B cell (primary cell): ENCODE results near the gene MARCHF10. TPM values are rescaled to one million over a fixed set of nuclear protein-coding genes. Genes with fewer than 3 reads are reported as not detected.

Experiments
- ATAC-seq: fragments of 200-7000 bp; cut with Tn5 transposase; one replicate; pipeline ENCODE4 v1.10.0; 2021; ENCODE audit warnings: low read depth, mild to moderate bottlenecking, moderate number of reproducible peaks, moderate library complexity
- CTCF ChIA-PET: fragments of 350-600 bp; sonication (Branson Sonifier 250); formaldehyde crosslinking; loops from one replicate; lab custom pipeline; 2021; ENCODE audit warnings: antibody characterized with exemption, inconsistent platforms; lab: Charles Lee
- POLR2A ChIA-PET: fragments of 350-600 bp; sonication (Branson Sonifier 250); formaldehyde crosslinking; loops from one replicate; lab custom pipeline; 2021; ENCODE audit warnings: antibody characterized with exemption; lab: Charles Lee
- DNase-seq: peaks from one replicate; pipeline ENCODE4 v3.0.0; 2013
- H2AFZ ChIP-seq: 2 replicates; pipeline ENCODE4 v1.6.1; 2012; ENCODE audit warnings: mild to moderate bottlenecking, low read depth, low read length; ENCODE audit not compliant: insufficient read depth, poor library complexity, severe bottlenecking
- H3K27ac ChIP-seq, 2 donors: 1 replicate in 1 of 2; 2 replicates in 1 of 2; pipeline ENCODE4 v1.5.1; 2012 to 2013; ENCODE audit warnings: low read length in 2 of 2, mild to moderate bottlenecking in 2 of 2, moderate library complexity in 1 of 2
- H3K27me3 ChIP-seq, 4 experiments: fragments of 200-600 bp in 1 of 4; sonication (generic) in 1 of 4; replicated peaks in 1 of 4; 1 replicate in 2 of 4; 2 replicates in 2 of 4; pipeline versions ENCODE4 v1.6.1 to v1.7.0; 2013 to 2016; ENCODE audit warnings: low read length in 3 of 4, mild to moderate bottlenecking in 2 of 4, mixed read lengths in 1 of 4, moderate library complexity in 1 of 4; ENCODE audit not compliant: insufficient read depth in 4 of 4, control insufficient read depth in 3 of 4; ENCODE audit errors: control extremely low read depth in 1 of 4
- H3K36me3 ChIP-seq, 2 experiments: replicated peaks in 1 of 2; 1 replicate in 1 of 2; 2 replicates in 1 of 2; pipeline versions ENCODE4 v1.6.1 to v1.7.1; 2013; ENCODE audit warnings: low read length in 1 of 2; ENCODE audit not compliant: insufficient read depth in 2 of 2, control insufficient read depth in 1 of 2; ENCODE audit errors: control extremely low read depth in 1 of 2, extremely low read depth in 1 of 2
- H3K4me1 ChIP-seq, 2 donors: fragments of 200-600 bp in 1 of 2; sonication (generic) in 1 of 2; 1 replicate in 1 of 2; 2 replicates in 1 of 2; pipeline versions ENCODE4 v1.5.1 to v1.6.1; 2013 to 2017; ENCODE audit warnings: low read length in 2 of 2; ENCODE audit not compliant: control insufficient read depth in 2 of 2, insufficient read depth in 2 of 2
- H3K4me2 ChIP-seq: replicated peaks from 2 replicates; pipeline ENCODE3; 2012; ENCODE audit warnings: mild to moderate bottlenecking, low read depth, low read length; ENCODE audit not compliant: poor library complexity, severe bottlenecking
- H3K4me3 ChIP-seq, 5 experiments: fragments of 200-600 bp in 1 of 5; sonication (generic) in 1 of 5; 1 replicate in 3 of 5; 2 replicates in 2 of 5; pipeline versions ENCODE4 v1.5.1 to v1.7.0; 2011 to 2016; ENCODE audit warnings: low read length in 4 of 5, mild to moderate bottlenecking in 4 of 5, low read depth in 2 of 5, control low read depth in 1 of 5, moderate library complexity in 1 of 5; ENCODE audit not compliant: insufficient read depth in 1 of 5; ENCODE audit errors: control extremely low read depth in 1 of 5, extremely low read depth in 1 of 5
- H3K79me2 ChIP-seq: fragments of 200-600 bp; sonication (generic); one replicate; pipeline ENCODE4 v1.6.0; 2016; ENCODE audit warnings: low read length; ENCODE audit not compliant: control insufficient read depth, insufficient read depth
- H3K9ac ChIP-seq: fragments of 200-600 bp; sonication (generic); 2 replicates; pipeline ENCODE4 v1.6.1; 2017; ENCODE audit warnings: mild to moderate bottlenecking, low read length, moderate library complexity
- H3K9me3 ChIP-seq, 3 donors: one replicate each; pipeline versions ENCODE4 v1.6.1 to v1.7.1; 2013; ENCODE audit warnings: low read length in 2 of 3; ENCODE audit not compliant: control insufficient read depth in 2 of 3, insufficient read depth in 1 of 3; ENCODE audit errors: control extremely low read depth in 1 of 3
- H4K20me1 ChIP-seq: 2 replicates; pipeline ENCODE4 v1.6.0; 2012; ENCODE audit warnings: mild to moderate bottlenecking, low read length; ENCODE audit not compliant: insufficient read depth, control insufficient read depth, poor library complexity, severe bottlenecking
- H3K27ac Mint-ChIP-seq: one replicate; pipeline ENCODE4 v1.8.0; 2021; ENCODE audit warnings: mixed read lengths
- H3K27me3 Mint-ChIP-seq: one replicate; pipeline ENCODE4 v1.8.0; 2021; ENCODE audit warnings: mixed read lengths
- H3K4me1 Mint-ChIP-seq: one replicate; pipeline ENCODE4 v1.8.0; 2021; ENCODE audit warnings: mixed read lengths
- H3K4me3 Mint-ChIP-seq: one replicate; pipeline ENCODE4 v1.8.0; 2021; ENCODE audit warnings: mixed read lengths
- H3K9me3 Mint-ChIP-seq: one replicate; pipeline ENCODE4 v1.8.0; 2022; ENCODE audit warnings: mixed read lengths; ENCODE audit not compliant: insufficient read depth
- EZH2 ChIP-seq: IDR thresholded peaks from 2 replicates; pipeline ENCODE4 v1.6.1; 2012; ENCODE audit warnings: borderline replicate concordance, low read depth, mild to moderate bottlenecking, moderate library complexity, low read length; ENCODE audit not compliant: insufficient read depth, poor library complexity, severe bottlenecking
- WGBS: methylation state at CpG from one replicate; pipeline ENCODE4 v1.1.5; 2013; ENCODE audit warnings: missing lambda C conversion rate; ENCODE audit not compliant: insufficient coverage; 5-methylcytosine and 5-hydroxymethylcytosine counted together
- intact Hi-C: fragments of 100-400 bp; cut with micrococcal nuclease; formaldehyde crosslinking; loops from one replicate; pipeline ENCODE4 v1.10.0; 2022
- polyA plus RNA-seq: library from polyadenylated mRNA; depleted of rRNA; stranded (reverse); fragments of >200 nt; gene quantifications from 2 replicates; pipeline ENCODE4 v1.2.3, GENCODE V29; 2012
- total RNA-seq, 2 donors: library from RNA; stranded (reverse); fragments of 120-200 nt in 1 of 2; gene quantifications; 1 replicate in 1 of 2; 2 replicates in 1 of 2; pipeline versions ENCODE4 v1.2.3 to v1.2.4, GENCODE V29; 2013 to 2022
- TF ChIP-seq, protein P1 (sequence below): fragments of 200-600 bp; IDR thresholded peaks from one replicate; pipeline ENCODE4 v1.8.0; 2022; ENCODE audit warnings: antibody characterized with exemption, mild to moderate bottlenecking

Gene MARCHF10
- total and polyA plus RNA-seq, 2 donors (not counting 1 experiment from before 2014, with no cell fraction given): 0.24 TPM; not detected in 1

DNA sequence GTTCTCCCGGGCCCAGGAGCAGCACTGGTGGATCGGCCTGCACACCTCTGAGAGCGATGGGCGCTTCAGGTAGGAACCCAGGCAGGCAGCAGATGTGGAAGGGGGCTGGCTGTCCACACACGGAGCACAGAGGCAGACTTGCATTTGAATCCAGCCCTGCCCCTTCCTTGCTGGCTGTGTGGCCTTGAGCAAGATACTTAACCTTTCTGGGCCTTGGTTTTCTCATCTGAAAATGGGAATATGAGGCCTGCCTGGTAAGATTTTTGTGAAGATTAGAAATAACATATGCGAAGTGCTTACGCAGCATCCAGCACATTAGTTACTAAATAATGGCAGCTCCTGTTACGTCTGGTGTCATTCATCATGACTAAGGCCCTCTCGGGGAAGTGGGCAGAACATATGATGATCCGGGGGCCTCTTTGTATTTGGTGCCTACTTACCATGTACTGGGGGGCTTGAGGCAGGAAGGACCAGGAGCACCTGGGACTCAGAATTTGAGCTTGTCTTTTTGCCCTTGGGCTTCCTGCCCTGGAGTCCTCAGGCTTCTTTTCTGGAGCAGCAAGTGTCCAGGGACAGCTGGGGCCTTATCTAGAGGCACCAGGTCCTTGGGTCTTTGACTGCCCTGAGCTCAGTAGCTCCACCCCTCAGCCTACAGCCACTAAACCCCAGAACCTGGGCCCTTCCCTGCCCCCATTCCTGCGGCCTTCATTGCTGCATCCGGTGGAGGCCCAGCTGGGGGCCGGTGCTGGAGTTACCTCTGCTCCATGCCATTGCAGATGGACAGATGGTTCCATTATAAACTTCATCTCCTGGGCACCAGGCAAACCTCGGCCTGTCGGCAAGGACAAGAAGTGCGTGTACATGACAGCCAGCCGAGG, 126.8 kb downstream of the MARCHF10 start:
- ChIA-PET POLR2A (no interaction called here), CTCF (no interaction called here)
- intact Hi-C loops: no loop called here
- no peak overlapping the region for H3K27ac Mint-ChIP-seq
- no peak overlapping the region for H3K9ac ChIP-seq
- no peaks in the 10 kb centered on the region for H3K79me2 ChIP-seq
- no peak overlapping the region for H3K27ac ChIP-seq
- DNase-seq (no peak), ATAC-seq (no peak)
- no peaks in the 10 kb centered on the region for H3K9me3 ChIP-seq
- H3K4me1 ChIP-seq: no peaks in the 10 kb centered on the region
- H3K36me3 ChIP-seq: no peaks in the 10 kb centered on the region
- H3K4me3 ChIP-seq: no peak overlapping the region
- H3K27me3 ChIP-seq: no peaks in the 10 kb centered on the region
- H2AFZ ChIP-seq: no peak overlapping the region
- no peaks in the 10 kb centered on the region for H3K4me1 Mint-ChIP-seq
- 92% methylated on average over 12 of the region's 17 CpGs for WGBS
- no peaks in the 10 kb centered on the region for H3K9me3 Mint-ChIP-seq
- no peak overlapping the region for H3K4me3 Mint-ChIP-seq
- TF ChIP-seq, protein P1, sequence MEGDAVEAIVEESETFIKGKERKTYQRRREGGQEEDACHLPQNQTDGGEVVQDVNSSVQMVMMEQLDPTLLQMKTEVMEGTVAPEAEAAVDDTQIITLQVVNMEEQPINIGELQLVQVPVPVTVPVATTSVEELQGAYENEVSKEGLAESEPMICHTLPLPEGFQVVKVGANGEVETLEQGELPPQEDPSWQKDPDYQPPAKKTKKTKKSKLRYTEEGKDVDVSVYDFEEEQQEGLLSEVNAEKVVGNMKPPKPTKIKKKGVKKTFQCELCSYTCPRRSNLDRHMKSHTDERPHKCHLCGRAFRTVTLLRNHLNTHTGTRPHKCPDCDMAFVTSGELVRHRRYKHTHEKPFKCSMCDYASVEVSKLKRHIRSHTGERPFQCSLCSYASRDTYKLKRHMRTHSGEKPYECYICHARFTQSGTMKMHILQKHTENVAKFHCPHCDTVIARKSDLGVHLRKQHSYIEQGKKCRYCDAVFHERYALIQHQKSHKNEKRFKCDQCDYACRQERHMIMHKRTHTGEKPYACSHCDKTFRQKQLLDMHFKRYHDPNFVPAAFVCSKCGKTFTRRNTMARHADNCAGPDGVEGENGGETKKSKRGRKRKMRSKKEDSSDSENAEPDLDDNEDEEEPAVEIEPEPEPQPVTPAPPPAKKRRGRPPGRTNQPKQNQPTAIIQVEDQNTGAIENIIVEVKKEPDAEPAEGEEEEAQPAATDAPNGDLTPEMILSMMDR: no peak
- TF ChIP-seq EZH2: no peak
- no peaks in the 10 kb centered on the region for H4K20me1 ChIP-seq
- H3K4me2 ChIP-seq: no peak overlapping the region
- H3K27me3 Mint-ChIP-seq: no peaks in the 10 kb centered on the region

DNA sequence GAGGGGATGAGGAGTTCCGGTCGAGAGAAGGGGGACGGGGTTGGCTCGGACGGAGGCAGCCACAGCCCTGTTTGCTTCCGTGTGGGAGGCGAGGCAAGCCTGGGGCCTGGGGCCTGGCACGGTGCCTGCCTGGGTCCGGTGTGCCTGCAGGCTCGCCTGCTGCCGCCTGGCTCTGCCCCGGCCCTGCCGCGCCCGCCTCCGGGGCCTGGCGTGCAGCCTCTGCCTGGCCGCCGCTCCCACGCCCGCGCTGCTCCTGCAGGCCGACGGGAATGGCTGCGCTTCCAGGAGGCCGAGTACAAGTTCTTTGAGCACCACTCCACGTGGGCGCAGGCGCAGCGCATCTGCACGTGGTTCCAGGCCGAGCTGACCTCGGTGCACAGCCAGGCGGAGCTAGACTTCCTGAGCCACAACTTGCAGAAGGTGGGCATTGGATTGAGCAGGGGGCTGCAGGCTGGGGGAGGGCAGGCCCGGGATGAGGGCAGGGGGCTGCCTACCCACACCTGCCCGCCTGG, 127.5 kb downstream of the MARCHF10 start:
- Histone ChIP-seq H2AFZ (no peak overlapping the region), H3K27me3 (no peaks in the 10 kb centered on the region), H3K4me3 (no peak overlapping the region), H3K4me1 (no peaks in the 10 kb centered on the region), H3K4me2 (no peak overlapping the region), H3K36me3 (no peaks in the 10 kb centered on the region), H3K27ac (no peak overlapping the region), H3K9ac (no peak overlapping the region), H3K9me3 (no peaks in the 10 kb centered on the region), H3K79me2 (no peaks in the 10 kb centered on the region), H4K20me1 (no peaks in the 10 kb centered on the region)
- Mint-ChIP-seq H3K27me3 (no peaks in the 10 kb centered on the region), H3K9me3 (no peaks in the 10 kb centered on the region), H3K4me3 (no peak overlapping the region), H3K27ac (no peak overlapping the region), H3K4me1 (no peaks in the 10 kb centered on the region)
- TF ChIP-seq EZH2: no peak
- TF ChIP-seq, protein P1: no peak
- ChIA-PET CTCF (no interaction called here), POLR2A (no interaction called here)
- intact Hi-C loops: no loop called here
- ATAC-seq (no peak), DNase-seq (no peak)
- 94% methylated on average over 36 of the region's 36 CpGs for WGBS
